Measurements from ENCODE around the gene OMP. TPM values are rescaled to one million over a fixed set of nuclear protein-coding genes. Genes with fewer than 3 reads are reported as not detected.

The OMP gene
- total RNA-seq, 1 experiment from 2014 or later = not detected

DNA sequence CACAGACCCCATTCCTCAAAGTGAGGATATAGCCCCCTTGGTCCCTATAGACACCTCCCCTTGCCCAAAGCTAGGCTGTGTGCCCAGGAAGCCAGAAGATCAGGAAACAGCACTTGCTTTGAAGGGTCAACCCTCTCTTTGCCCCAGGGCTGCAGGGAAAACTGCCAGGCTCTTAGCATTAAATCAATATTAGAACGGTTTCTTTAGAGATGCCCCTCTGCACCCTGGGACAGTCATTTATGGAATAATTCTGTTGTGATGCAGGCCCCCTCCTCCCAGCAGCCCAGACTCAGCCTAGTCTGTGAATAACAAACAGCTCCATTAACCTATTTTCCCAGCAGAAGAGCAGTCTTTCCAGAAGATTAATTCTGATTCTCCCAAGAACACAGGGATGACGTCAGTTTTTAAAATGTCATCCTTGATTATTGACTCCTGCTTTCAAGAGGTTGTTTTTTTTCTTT is 47.5 kb upstream of the OMP start:
- Mint-ChIP-seq H3K4me3 (ENCODE audit: unreplicated experiment) (no peak overlapping the region), H3K9me3 (ENCODE audit: unreplicated experiment) (no peaks in the 10 kb centered on the region), H3K27me3 (ENCODE audit: insufficient read depth, unreplicated experiment) (peaks cover 13% of the 10 kb centered on the region), H3K4me1 (ENCODE audit: insufficient read depth, unreplicated experiment) (no peaks in the 10 kb centered on the region), H3K36me3 (ENCODE audit: insufficient read depth, unreplicated experiment) (no peaks in the 10 kb centered on the region), H3K27ac (ENCODE audit: low read depth, unreplicated experiment) (no peak overlapping the region)
- intact Hi-C loops (cut with micrococcal nuclease) = no loop called here
- no TSS peak for BruUV-seq (replicated peaks)
- DNase-seq (ENCODE audit: unreplicated experiment) = no peak
- TF ChIP-seq, protein P1, sequence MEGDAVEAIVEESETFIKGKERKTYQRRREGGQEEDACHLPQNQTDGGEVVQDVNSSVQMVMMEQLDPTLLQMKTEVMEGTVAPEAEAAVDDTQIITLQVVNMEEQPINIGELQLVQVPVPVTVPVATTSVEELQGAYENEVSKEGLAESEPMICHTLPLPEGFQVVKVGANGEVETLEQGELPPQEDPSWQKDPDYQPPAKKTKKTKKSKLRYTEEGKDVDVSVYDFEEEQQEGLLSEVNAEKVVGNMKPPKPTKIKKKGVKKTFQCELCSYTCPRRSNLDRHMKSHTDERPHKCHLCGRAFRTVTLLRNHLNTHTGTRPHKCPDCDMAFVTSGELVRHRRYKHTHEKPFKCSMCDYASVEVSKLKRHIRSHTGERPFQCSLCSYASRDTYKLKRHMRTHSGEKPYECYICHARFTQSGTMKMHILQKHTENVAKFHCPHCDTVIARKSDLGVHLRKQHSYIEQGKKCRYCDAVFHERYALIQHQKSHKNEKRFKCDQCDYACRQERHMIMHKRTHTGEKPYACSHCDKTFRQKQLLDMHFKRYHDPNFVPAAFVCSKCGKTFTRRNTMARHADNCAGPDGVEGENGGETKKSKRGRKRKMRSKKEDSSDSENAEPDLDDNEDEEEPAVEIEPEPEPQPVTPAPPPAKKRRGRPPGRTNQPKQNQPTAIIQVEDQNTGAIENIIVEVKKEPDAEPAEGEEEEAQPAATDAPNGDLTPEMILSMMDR (IDR thresholded peaks at IDR 0.05; ENCODE audit: unreplicated experiment) = no peak
- ChIA-PET POLR2A (no interaction called here), CTCF (interaction anchor here (5.6 kb wide), 1 partner anchor 36 kb away, joined by 32 read pairs; no protein-coding TSS in a partner anchor)

DNA sequence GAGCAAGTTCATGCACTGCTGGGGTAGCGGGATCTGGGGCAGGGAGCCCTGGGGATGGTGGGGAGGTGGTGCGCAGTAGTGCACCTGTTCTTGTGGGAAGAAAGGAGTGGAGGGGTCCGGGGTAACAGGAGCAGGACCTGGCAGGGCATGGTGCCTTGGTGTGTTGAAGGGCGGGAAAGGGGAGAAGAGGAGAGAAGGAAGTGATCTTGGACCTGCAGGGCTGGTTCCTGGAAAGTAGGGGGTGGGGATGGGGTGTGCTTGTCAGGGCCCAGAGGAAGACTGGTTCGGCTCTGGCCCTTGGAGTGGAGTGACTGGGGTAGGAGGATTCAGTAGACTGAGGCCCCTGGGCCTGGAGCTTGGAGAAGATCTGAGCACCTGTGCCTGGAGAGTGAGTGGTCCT is 46.7 kb upstream of the OMP start:
- H3K27me3 Mint-ChIP-seq (ENCODE audit: insufficient read depth, unreplicated experiment) = peaks cover 13% of the 10 kb centered on the region
- POLR2A ChIA-PET = no interaction called here
- no peaks in the 10 kb centered on the region for H3K4me1 Mint-ChIP-seq (ENCODE audit: insufficient read depth, unreplicated experiment)
- H3K36me3 Mint-ChIP-seq (ENCODE audit: insufficient read depth, unreplicated experiment) = no peaks in the 10 kb centered on the region
- H3K4me3 Mint-ChIP-seq (ENCODE audit: unreplicated experiment) = no peak overlapping the region
- H3K27ac Mint-ChIP-seq (ENCODE audit: low read depth, unreplicated experiment) = no peak overlapping the region
- intact Hi-C loops (cut with micrococcal nuclease) = no loop called here
- BruUV-seq (replicated peaks) = no TSS peak
- CTCF ChIA-PET = interaction anchor here (5.6 kb wide), 1 partner anchor 35 kb away, joined by 32 read pairs; no protein-coding TSS in a partner anchor
- no peak for DNase-seq (ENCODE audit: unreplicated experiment)
- TF ChIP-seq, protein P1 (IDR thresholded peaks at IDR 0.05; ENCODE audit: unreplicated experiment) = no peak
- H3K9me3 Mint-ChIP-seq (ENCODE audit: unreplicated experiment) = no peaks in the 10 kb centered on the region

DNA sequence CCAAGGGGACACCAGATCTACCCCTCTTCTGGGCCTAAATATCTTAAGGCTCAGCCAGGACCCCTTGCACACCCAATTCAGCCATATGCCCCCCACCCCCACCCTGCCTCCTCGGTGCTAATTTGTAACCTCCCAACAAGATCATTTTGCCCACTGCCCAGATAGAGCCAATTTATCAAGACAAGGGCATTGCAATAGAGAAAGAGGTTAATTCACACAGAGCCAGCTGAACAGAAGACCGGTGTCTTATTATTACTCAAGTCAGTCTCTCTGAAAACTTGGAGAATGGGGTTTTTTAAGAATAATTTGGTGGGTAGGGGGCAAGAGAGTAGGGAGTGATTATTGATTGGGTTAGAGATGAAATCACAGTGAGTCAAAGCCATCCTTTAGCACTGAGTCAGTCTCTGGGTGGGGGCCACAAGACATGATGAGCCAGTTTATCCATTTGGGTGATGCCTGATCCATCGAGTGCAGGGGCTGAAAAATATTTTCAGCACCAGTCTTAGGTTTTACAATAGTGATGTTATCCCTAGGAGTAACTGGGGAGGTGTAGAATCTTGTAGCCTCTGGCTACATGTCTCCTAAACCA is 45.7 kb upstream of the OMP start:
- BruUV-seq (replicated peaks) = no TSS peak
- no peak for DNase-seq (ENCODE audit: unreplicated experiment)
- POLR2A ChIA-PET = interaction anchor here (0.6 kb wide), 1 partner anchor 9 kb away, joined by 3 read pairs; no protein-coding TSS in a partner anchor

GRCh38 chr11:77057938-77058474 is 44.6 kb upstream of the OMP start:
- peaks cover 13% of the 10 kb centered on the region for H3K27me3 Mint-ChIP-seq (ENCODE audit: insufficient read depth, unreplicated experiment)
- H3K9me3 Mint-ChIP-seq (ENCODE audit: unreplicated experiment) = no peaks in the 10 kb centered on the region
- ChIA-PET POLR2A (no interaction called here), CTCF (interaction anchor here (0.7 to 1.5 kb wide), 3 partner anchors 10 to 251 kb away, joined by 3 to 16 read pairs (median 4); no protein-coding TSS in a partner anchor)
- H3K4me3 Mint-ChIP-seq (ENCODE audit: unreplicated experiment) = no peak overlapping the region
- no TSS peak for BruUV-seq (replicated peaks)
- H3K27ac Mint-ChIP-seq (ENCODE audit: low read depth, unreplicated experiment) = no peak overlapping the region
- H3K36me3 Mint-ChIP-seq (ENCODE audit: insufficient read depth, unreplicated experiment) = no peaks in the 10 kb centered on the region
- DNase-seq (ENCODE audit: unreplicated experiment) = no peak
- intact Hi-C loops (cut with micrococcal nuclease) = no loop called here
- H3K4me1 Mint-ChIP-seq (ENCODE audit: insufficient read depth, unreplicated experiment) = no peaks in the 10 kb centered on the region
- TF ChIP-seq, protein P1 (IDR thresholded peaks at IDR 0.05; ENCODE audit: unreplicated experiment) = no peak

More for the DNA sequence above, 45.7 kb upstream of the OMP start:
- TF ChIP-seq, protein P1 (IDR thresholded peaks at IDR 0.05; ENCODE audit: unreplicated experiment) = no peak
- Mint-ChIP-seq H3K9me3 (ENCODE audit: unreplicated experiment) (no peaks in the 10 kb centered on the region), H3K27me3 (ENCODE audit: insufficient read depth, unreplicated experiment) (peaks cover 13% of the 10 kb centered on the region), H3K4me1 (ENCODE audit: insufficient read depth, unreplicated experiment) (no peaks in the 10 kb centered on the region), H3K4me3 (ENCODE audit: unreplicated experiment) (no peak overlapping the region), H3K36me3 (ENCODE audit: insufficient read depth, unreplicated experiment) (no peaks in the 10 kb centered on the region), H3K27ac (ENCODE audit: low read depth, unreplicated experiment) (no peak overlapping the region)
- intact Hi-C loops (cut with micrococcal nuclease) = no loop called here
- CTCF ChIA-PET = interaction anchor here (0.6 to 1.5 kb wide), 2 partner anchors 250 to 300 kb away, joined by 3 to 4 read pairs; no protein-coding TSS in a partner anchor

All from MCF 10A (cell line).